ENCODE results near the gene ARHGAP21. TPM values are rescaled to one million over a fixed set of nuclear protein-coding genes. Genes with fewer than 3 reads are reported as not detected.

Gene ARHGAP21
- total RNA-seq, 4 donors from 2014 or later: 35.1 to 60.5 (median 54.1) TPM

- Histone ChIP-seq H3K27me3 (no peaks in the 10 kb centered on the region), H3K9me3 (no peaks in the 10 kb centered on the region), H3K4me3 (no peak overlapping the region), H3K4me1 (peaks cover 8 to 21% of the 10 kb centered on the region in 2 donors), H3K36me3 (no peaks in the 10 kb centered on the region), H3K27ac (no peak overlapping the region)
- TF ChIP-seq POLR2A (IDR thresholded peaks at IDR 0.05): no peak
- TF ChIP-seq, protein P1, sequence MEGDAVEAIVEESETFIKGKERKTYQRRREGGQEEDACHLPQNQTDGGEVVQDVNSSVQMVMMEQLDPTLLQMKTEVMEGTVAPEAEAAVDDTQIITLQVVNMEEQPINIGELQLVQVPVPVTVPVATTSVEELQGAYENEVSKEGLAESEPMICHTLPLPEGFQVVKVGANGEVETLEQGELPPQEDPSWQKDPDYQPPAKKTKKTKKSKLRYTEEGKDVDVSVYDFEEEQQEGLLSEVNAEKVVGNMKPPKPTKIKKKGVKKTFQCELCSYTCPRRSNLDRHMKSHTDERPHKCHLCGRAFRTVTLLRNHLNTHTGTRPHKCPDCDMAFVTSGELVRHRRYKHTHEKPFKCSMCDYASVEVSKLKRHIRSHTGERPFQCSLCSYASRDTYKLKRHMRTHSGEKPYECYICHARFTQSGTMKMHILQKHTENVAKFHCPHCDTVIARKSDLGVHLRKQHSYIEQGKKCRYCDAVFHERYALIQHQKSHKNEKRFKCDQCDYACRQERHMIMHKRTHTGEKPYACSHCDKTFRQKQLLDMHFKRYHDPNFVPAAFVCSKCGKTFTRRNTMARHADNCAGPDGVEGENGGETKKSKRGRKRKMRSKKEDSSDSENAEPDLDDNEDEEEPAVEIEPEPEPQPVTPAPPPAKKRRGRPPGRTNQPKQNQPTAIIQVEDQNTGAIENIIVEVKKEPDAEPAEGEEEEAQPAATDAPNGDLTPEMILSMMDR (IDR thresholded peaks at IDR 0.05 in 4 of 5, conservative IDR thresholded peaks at IDR 0.05 in 1 of 5): peak; percentile 64 to 84 (median 76)
- intact Hi-C loops (cut with DNase I; ENCODE audit: low total_unique reads) (loop anchor here (1.0 to 5.0 kb wide), 4 partner anchors 82 to 438 kb away; partner anchors contain the start of gene PRTFDC1), in situ Hi-C loops (cut with MboI; ENCODE audit: low sequenced_read_pairs in 4 of 4) (loop anchor here (10.0 to 25.0 kb wide), 7 partner anchors 92 to 444 kb away; partner anchors contain the start of gene PRTFDC1 (in 1 of the 4))
- DNase-seq (no peak), ATAC-seq (peak; percentile 88 to 95)
These were observed 80.6 kb downstream of the ARHGAP21 start for GRCh38 chr10:24642921-24643678.

DNA sequence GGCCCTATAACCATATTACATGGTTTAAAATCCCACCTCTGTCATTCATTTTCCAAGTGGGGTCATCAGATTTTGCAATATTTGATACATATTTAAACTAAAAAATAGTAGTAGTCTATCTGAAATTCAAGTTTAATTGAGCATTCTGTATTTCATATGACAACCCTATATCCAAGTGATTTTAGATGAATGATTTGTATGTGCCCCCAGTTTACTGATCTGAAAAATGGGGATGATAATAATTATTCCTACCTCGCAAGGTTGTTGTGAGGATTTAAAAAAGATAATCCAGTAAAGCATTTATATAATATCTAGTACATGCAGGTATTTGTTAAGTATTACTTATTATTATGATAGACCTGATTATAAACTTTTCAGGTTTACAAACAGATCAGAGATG, 84.6 kb downstream of the ARHGAP21 start:
- intact Hi-C loops (cut with DNase I; ENCODE audit: low total_unique reads): loop anchor here (10.0 kb wide), 1 partner anchor 376 kb away; the partner anchor contains the start of genes ENKUR and THNSL1
- Histone ChIP-seq H3K36me3 (no peaks in the 10 kb centered on the region), H3K27me3 (no peaks in the 10 kb centered on the region), H3K4me3 (no peak overlapping the region), H3K27ac (no peak overlapping the region), H3K4me1 (peaks cover 17 to 29% of the 10 kb centered on the region in 2 donors), H3K9me3 (no peaks in the 10 kb centered on the region)
- TF ChIP-seq, protein P1 (IDR thresholded peaks at IDR 0.05 in 4 of 5, conservative IDR thresholded peaks at IDR 0.05 in 1 of 5): no peak
- no peak for TF ChIP-seq POLR2A (IDR thresholded peaks at IDR 0.05)
- in situ Hi-C loops (cut with MboI; ENCODE audit: low sequenced_read_pairs in 4 of 4): loop anchor here in 2 of 4 donors (25.0 kb wide), 2 partner anchors 348 to 448 kb away; no protein-coding TSS in a partner anchor
- no peak for DNase-seq
- ATAC-seq: no peak

DNA sequence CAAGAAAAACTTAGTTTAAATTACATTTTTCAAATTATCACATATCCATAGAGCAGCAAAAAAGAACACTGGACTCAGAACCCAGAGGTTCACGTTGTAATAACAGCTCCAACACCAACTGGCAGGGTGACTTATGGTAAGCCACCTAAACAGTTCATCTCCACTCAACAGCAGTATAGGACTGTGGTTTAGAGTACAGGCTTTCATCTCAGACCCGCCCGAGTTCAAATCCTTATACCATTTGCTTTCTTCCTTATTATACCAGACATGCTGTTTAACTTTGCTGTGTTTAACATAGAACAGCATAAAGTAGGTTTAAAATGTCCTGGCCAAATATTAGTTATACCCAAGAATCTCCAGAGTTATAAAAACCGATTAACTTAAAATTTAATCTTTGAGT, 97.9 kb downstream of the ARHGAP21 start:
- H3K27ac ChIP-seq: no peak overlapping the region
- no peaks in the 10 kb centered on the region for H3K27me3 ChIP-seq
- TF ChIP-seq POLR2A (IDR thresholded peaks at IDR 0.05): no peak
- TF ChIP-seq, protein P1 (IDR thresholded peaks at IDR 0.05 in 4 of 5, conservative IDR thresholded peaks at IDR 0.05 in 1 of 5): no peak
- ATAC-seq (no peak), DNase-seq (no peak)
- H3K4me3 ChIP-seq: no peak overlapping the region
- no peaks in the 10 kb centered on the region for H3K36me3 ChIP-seq
- intact Hi-C loops (cut with DNase I; ENCODE audit: low total_unique reads) (no loop called here), in situ Hi-C loops (cut with MboI; ENCODE audit: low sequenced_read_pairs in 4 of 4) (loop anchor here in 2 of 4 donors (25.0 kb wide), 2 partner anchors 362 to 462 kb away; no protein-coding TSS in a partner anchor)
- peaks cover 5 to 8% of the 10 kb centered on the region in 2 donors for H3K4me1 ChIP-seq
- H3K9me3 ChIP-seq: no peaks in the 10 kb centered on the region

DNA sequence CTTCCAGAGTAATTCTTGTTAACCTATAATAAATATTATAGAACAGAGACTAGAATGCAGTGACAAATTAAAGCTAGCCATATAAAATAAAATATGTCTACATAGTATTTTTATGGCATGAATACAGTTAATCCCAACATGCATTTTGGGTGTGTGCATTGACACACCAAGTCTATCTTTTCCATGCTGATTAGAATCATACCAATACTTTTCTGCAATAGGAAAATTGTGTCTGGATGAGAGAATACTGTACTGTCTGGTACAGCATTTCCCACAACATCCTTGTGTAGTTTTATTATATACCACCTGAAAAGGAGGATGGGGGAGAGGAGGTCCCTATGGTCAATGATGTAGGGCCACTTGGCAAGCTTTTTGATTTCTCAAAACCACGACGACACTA, 100.3 kb downstream of the ARHGAP21 start:
- no peak for ATAC-seq
- H3K36me3 ChIP-seq: peaks cover 0 to 8% of the 10 kb centered on the region in 2 donors
- intact Hi-C loops (cut with DNase I; ENCODE audit: low total_unique reads): no loop called here
- no peaks in the 10 kb centered on the region for H3K27me3 ChIP-seq
- in situ Hi-C loops (cut with MboI; ENCODE audit: low sequenced_read_pairs in 4 of 4): no loop called here
- no peak for TF ChIP-seq POLR2A (IDR thresholded peaks at IDR 0.05)
- TF ChIP-seq, protein P1 (IDR thresholded peaks at IDR 0.05 in 4 of 5, conservative IDR thresholded peaks at IDR 0.05 in 1 of 5): no peak
- DNase-seq: no peak
- no peaks in the 10 kb centered on the region for H3K9me3 ChIP-seq
- H3K4me3 ChIP-seq: no peak overlapping the region
- no peak overlapping the region for H3K27ac ChIP-seq
- no peaks in the 10 kb centered on the region for H3K4me1 ChIP-seq
